KOPT-K1 (cell line): ENCODE results near the gene CCDC181.
A peak's percentile ranks its signal among the peaks of the same experiment; 100 is the strongest.

Experiments used
- H3K27ac ChIP-seq: fragments of 200-600 bp; sonication (generic); 2 replicates; pipeline ENCODE4 v1.5.1; 2016; ENCODE audit warnings: antibody characterized with exemption, mild to moderate bottlenecking, low read depth, low read length; ENCODE audit not compliant: poor library complexity, severe bottlenecking
- H3K36me3 ChIP-seq: fragments of 200-600 bp; sonication (generic); 2 replicates; pipeline ENCODE4 v1.5.1; 2017; ENCODE audit warnings: antibody characterized with exemption, mild to moderate bottlenecking, low read length, moderate library complexity; ENCODE audit not compliant: insufficient read depth
- H3K9me3 ChIP-seq: fragments of 200-600 bp; sonication (generic); 2 replicates; pipeline ENCODE4 v1.5.1; 2017; ENCODE audit warnings: antibody characterized with exemption, low read length, mild to moderate bottlenecking; ENCODE audit not compliant: insufficient read depth, poor library complexity, severe bottlenecking

CCDC181 gene

GRCh38 chr1:169427081-169427641 lies at the start of gene CCDC181:
Gene CCDC181 (minus strand): TSS chr1:169427474. CDS start chr1:169424927, 2,547 bp downstream.
- Histone ChIP-seq H3K9me3 (no peaks in the 10 kb centered on the region), H3K36me3 (no peaks in the 10 kb centered on the region), H3K27ac (peak within 1 kb of the TSS; percentile 20)

GRCh38 chr1:169475806-169476387 lies 48.6 kb upstream of the CCDC181 start:
- Histone ChIP-seq H3K27ac (no peak overlapping the region), H3K9me3 (no peaks in the 10 kb centered on the region)

GRCh38 chr1:169474302-169474995 lies 47.2 kb upstream of the CCDC181 start:
- Histone ChIP-seq H3K9me3 (no peaks in the 10 kb centered on the region), H3K36me3 (peaks cover 21% of the 10 kb centered on the region), H3K27ac (no peak overlapping the region)

More at GRCh38 chr1:169475806-169476387, 48.6 kb upstream of the CCDC181 start:
- H3K36me3 ChIP-seq, result peaks cover 21% of the 10 kb centered on the region

- Histone ChIP-seq H3K9me3 (no peaks in the 10 kb centered on the region), H3K36me3 (peaks cover 21% of the 10 kb centered on the region), H3K27ac (no peak overlapping the region)
Observed at GRCh38 chr1:169473347-169473746, 46.1 kb upstream of the CCDC181 start.

- H3K36me3 ChIP-seq, result peaks cover 24% of the 10 kb centered on the region
- no peaks in the 10 kb centered on the region for H3K9me3 ChIP-seq
- H3K27ac ChIP-seq, result no peak overlapping the region
Observed at GRCh38 chr1:169472738-169473137, 45.5 kb upstream of the CCDC181 start.

GRCh38 chr1:169468982-169469381 lies 41.7 kb upstream of the CCDC181 start:
- 0 out of 2 replicates have a peak, but pooled peaks cover 6% of the 10 kb centered on the region for H3K36me3 ChIP-seq
- no peak overlapping the region for H3K27ac ChIP-seq
- H3K9me3 ChIP-seq, result no peaks in the 10 kb centered on the region

GRCh38 chr1:169466259-169467230 lies 39.3 kb upstream of the CCDC181 start:
- H3K9me3 ChIP-seq, result no peaks in the 10 kb centered on the region
- H3K27ac ChIP-seq, result no peak overlapping the region
- H3K36me3 ChIP-seq, result 0 out of 2 replicates have a peak, but pooled peaks cover 6% of the 10 kb centered on the region

- Histone ChIP-seq H3K9me3 (no peaks in the 10 kb centered on the region), H3K36me3 (0 out of 2 replicates have a peak, but pooled peaks cover 6% of the 10 kb centered on the region)
Observed at GRCh38 chr1:169465281-169465680, 38.0 kb upstream of the CCDC181 start.

GRCh38 chr1:169462385-169462784 lies 35.1 kb upstream of the CCDC181 start:
- Histone ChIP-seq H3K9me3 (peaks cover 9% of the 10 kb centered on the region), H3K27ac (no peak overlapping the region), H3K36me3 (no peaks in the 10 kb centered on the region)

More at GRCh38 chr1:169465281-169465680, 38.0 kb upstream of the CCDC181 start:
- H3K27ac ChIP-seq, result no peak overlapping the region

- Histone ChIP-seq H3K36me3 (no peaks in the 10 kb centered on the region), H3K9me3 (peaks cover 18% of the 10 kb centered on the region), H3K27ac (no peak overlapping the region)
Observed at GRCh38 chr1:169461390-169462000, 34.2 kb upstream of the CCDC181 start.

- H3K9me3 ChIP-seq, result peaks cover 20% of the 10 kb centered on the region
- no peaks in the 10 kb centered on the region for H3K36me3 ChIP-seq
- no peak overlapping the region for H3K27ac ChIP-seq
Observed at GRCh38 chr1:169460191-169460833, 33.0 kb upstream of the CCDC181 start.

GRCh38 chr1:169457443-169457842 lies 30.2 kb upstream of the CCDC181 start:
- Histone ChIP-seq H3K9me3 (peaks cover 20% of the 10 kb centered on the region), H3K36me3 (no peaks in the 10 kb centered on the region), H3K27ac (no peak overlapping the region)

- peaks cover 20% of the 10 kb centered on the region for H3K9me3 ChIP-seq
- no peaks in the 10 kb centered on the region for H3K36me3 ChIP-seq
- H3K27ac ChIP-seq, result no peak overlapping the region
Observed at GRCh38 chr1:169456029-169456428, 28.8 kb upstream of the CCDC181 start.

GRCh38 chr1:169452921-169453320 lies 25.6 kb upstream of the CCDC181 start:
- Histone ChIP-seq H3K36me3 (no peaks in the 10 kb centered on the region), H3K9me3 (peaks cover 15% of the 10 kb centered on the region), H3K27ac (no peak overlapping the region)
